ENCODE results near the gene CACNA1H. TPM values are rescaled to one million over a fixed set of nuclear protein-coding genes. Genes with fewer than 3 reads are reported as not detected.

The CACNA1H gene
- total and polyA plus RNA-seq, 2 of the 8 experiments (the other 6 are each of a cell fraction or from before 2014, with no cell fraction given), result 14.0 to 28.7 TPM

DNA sequence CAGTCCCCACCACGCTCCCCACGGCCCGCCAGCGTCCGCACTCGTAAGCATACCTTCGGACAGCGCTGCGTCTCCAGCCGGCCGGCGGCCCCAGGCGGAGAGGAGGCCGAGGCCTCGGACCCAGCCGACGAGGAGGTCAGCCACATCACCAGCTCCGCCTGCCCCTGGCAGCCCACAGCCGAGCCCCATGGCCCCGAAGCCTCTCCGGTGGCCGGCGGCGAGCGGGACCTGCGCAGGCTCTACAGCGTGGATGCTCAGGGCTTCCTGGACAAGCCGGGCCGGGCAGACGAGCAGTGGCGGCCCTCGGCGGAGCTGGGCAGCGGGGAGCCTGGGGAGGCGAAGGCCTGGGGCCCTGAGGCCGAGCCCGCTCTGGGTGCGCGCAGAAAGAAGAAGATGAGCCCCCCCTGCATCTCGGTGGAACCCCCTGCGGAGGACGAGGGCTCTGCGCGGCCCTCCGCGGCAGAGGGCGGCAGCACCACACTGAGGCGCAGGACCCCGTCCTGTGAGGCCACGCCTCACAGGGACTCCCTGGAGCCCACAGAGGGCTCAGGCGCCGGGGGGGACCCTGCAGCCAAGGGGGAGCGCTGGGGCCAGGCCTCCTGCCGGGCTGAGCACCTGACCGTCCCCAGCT, 67.3 kb downstream of the CACNA1H start:
- Histone ChIP-seq H4K91ac (replicated peaks; ENCODE audit: insufficient read length, low read length) (no peak overlapping the region), H3K14ac (ENCODE audit: insufficient read length) (no peak overlapping the region), H4K5ac (ENCODE audit: insufficient read length, low read depth, low read length) (no peak overlapping the region), H3K27me3 (replicated peaks in 1 of 4; ENCODE audit: control insufficient read depth in 3 of 4, extremely low read depth in 1 of 4, insufficient read depth in 3 of 4, low read length in 3 of 4) (no peaks in the 10 kb centered on the region), H2AFZ (ENCODE audit: low read length) (no peak overlapping the region), H2BK5ac (ENCODE audit: low read depth, low read length) (no peak overlapping the region), H2AK5ac (ENCODE audit: low read depth, low read length) (no peak overlapping the region), H3K79me1 (ENCODE audit: low read depth, low read length) (no peaks in the 10 kb centered on the region), H3K56ac (replicated peaks; ENCODE audit: insufficient read length, low read depth, low read length) (no peak overlapping the region), H3K23ac (ENCODE audit: insufficient read length) (no peak overlapping the region), H3K23me2 (ENCODE audit: low read depth, low read length) (no peaks in the 10 kb centered on the region), H3K79me2 (ENCODE audit: control insufficient read depth in 1 of 2, insufficient read depth in 2 of 2, low read length in 2 of 2) (no peaks in the 10 kb centered on the region), H3K4ac (replicated peaks; ENCODE audit: insufficient read length, low read depth, low read length) (no peak overlapping the region), H2BK120ac (replicated peaks; ENCODE audit: low read depth, low read length) (no peak overlapping the region), H3K4me3 (ENCODE audit: extremely low read depth in 1 of 4, insufficient read depth in 2 of 4, low read depth in 3 of 4, low read length in 4 of 4) (no peak overlapping the region), H2BK20ac (ENCODE audit: low read length) (no peak overlapping the region), H3K36me3 (ENCODE audit: control insufficient read depth in 2 of 4, insufficient read depth in 4 of 4, low read length in 3 of 4) (peaks cover 2 to 46% (median 8%) of the 10 kb centered on the region in 4 experiments; a peak in 6 of 8 replicates), H3K18ac (ENCODE audit: extremely low read depth, low read length) (no peak overlapping the region), H2BK12ac (ENCODE audit: low read depth, low read length) (no peak overlapping the region), H4K8ac (ENCODE audit: extremely low read depth, insufficient read depth, low read length) (peak overlapping the region; percentile 68), H4K20me1 (replicated peaks in 1 of 2; ENCODE audit: control insufficient read depth in 1 of 2, insufficient read depth in 2 of 2, low read length in 2 of 2) (peaks cover 0 to 10% of the 10 kb centered on the region in 2 experiments), H3K4me1 (replicated peaks in 1 of 4; ENCODE audit: control insufficient read depth in 3 of 4, insufficient read depth in 4 of 4, low read length in 3 of 4) (no peaks in the 10 kb centered on the region), H3K4me2 (ENCODE audit: insufficient read depth in 1 of 2, low read depth in 2 of 2, low read length in 2 of 2) (no peak overlapping the region), H3K9ac (replicated peaks in 1 of 4; ENCODE audit: extremely low read depth in 1 of 4, low read depth in 3 of 4, low read length in 3 of 4) (no peak overlapping the region), H3K27ac (ENCODE audit: low read depth, low read length) (no peak overlapping the region), H2BK15ac (ENCODE audit: low read length) (no peak overlapping the region), H3K9me3 (ENCODE audit: insufficient read depth in 2 of 2, low read depth in 1 of 2, low read length in 1 of 2) (no peaks in the 10 kb centered on the region)
- FAIRE-seq, result no peak
- CTCF ChIA-PET (ENCODE audit: partially characterized antibody), result no interaction called here
- TF ChIP-seq SIN3A (conservative IDR thresholded peaks at IDR 0.05 in 1 of 2, IDR thresholded peaks at IDR 0.05 in 1 of 2; ENCODE audit: low read depth in 1 of 2, low read length in 2 of 2) (no peak), ZNF274 (IDR thresholded peaks at IDR 0.05; ENCODE audit: borderline replicate concordance, extremely low read depth, low read length) (no peak), BACH1 (IDR thresholded peaks at IDR 0.05; ENCODE audit: low read length) (no peak), BCL11A (IDR thresholded peaks at IDR 0.05; ENCODE audit: low read depth in 2 of 2, low read length in 2 of 2) (no peak), EP300 (IDR thresholded peaks at IDR 0.05; ENCODE audit: borderline replicate concordance in 1 of 2, low read depth in 2 of 2, low read length in 2 of 2) (no peak), CREB1 (IDR thresholded peaks at IDR 0.05) (no peak), HDAC6 (IDR thresholded peaks at IDR 0.05; ENCODE audit: low read depth, low read length) (no peak), KDM5A (IDR thresholded peaks at IDR 0.05; ENCODE audit: low read length) (no peak), CTBP2 (IDR thresholded peaks at IDR 0.05; ENCODE audit: borderline replicate concordance, insufficient read depth, insufficient read length, low read length) (no peak), TAF1 (IDR thresholded peaks at IDR 0.05; ENCODE audit: low read depth, low read length) (no peak), SP2 (IDR thresholded peaks at IDR 0.05; ENCODE audit: low read length) (no peak), YY1 (IDR thresholded peaks at IDR 0.05; ENCODE audit: low read depth, low read length) (no peak)
- POLR2A ChIA-PET (ENCODE audit: partially characterized antibody), result interaction anchor here (1.2 kb wide), 1 partner anchor 437 kb away, joined by 4 read pairs; no protein-coding TSS in a partner anchor
- no peak for DNase-seq (ENCODE audit: low read depth in 1 of 2, low spot score in 2 of 2)
- 96% methylated on average over 28 of the region's 55 CpGs; no CpG with 5 or more reads in 1 of the 2 experiments for WGBS, 2 experiments (ENCODE audit: extremely low coverage in 1 of 2, insufficient coverage in 1 of 2, insufficient read length in 1 of 2, insufficient replicate concordance in 2 of 2, low coverage in 1 of 2, low lambda C conversion rate in 2 of 2, missing lambda C conversion rate in 1 of 2)
